ENCODE results near the gene MCUR1.
A peak's percentile ranks its signal among the peaks of the same experiment; 100 is the strongest.

Gene MCUR1

DNA sequence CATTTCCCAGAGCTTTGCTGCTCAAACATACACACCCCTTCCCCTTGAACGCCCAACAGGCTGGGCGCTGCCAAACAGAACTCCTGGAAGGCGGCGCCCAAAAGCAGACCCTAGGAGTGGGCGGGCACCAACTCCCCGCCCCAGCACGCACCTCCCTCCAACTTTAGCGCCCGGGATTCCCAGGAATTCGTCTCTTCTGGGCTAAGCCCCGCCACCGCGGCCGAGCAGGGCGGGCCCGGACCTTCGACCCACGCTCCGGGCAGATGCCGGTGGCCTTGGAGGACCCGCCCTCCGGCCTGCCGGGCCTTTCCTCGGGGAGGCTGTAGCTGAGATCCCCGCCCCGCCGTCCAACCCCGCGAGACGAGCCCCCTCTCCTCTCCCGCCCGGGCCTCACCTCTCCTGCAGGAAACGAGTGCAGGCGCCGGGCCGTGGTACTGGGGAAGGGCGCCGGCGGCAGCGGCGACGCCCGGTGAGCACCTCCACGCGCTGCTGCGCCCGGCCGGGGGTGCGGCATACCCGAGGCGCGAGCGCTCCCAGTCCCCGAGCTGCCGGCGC, 659 bp downstream of the MCUR1 start:
- no peaks in the 10 kb centered on the region for H3K27me3 ChIP-seq (ENCODE audit: low read depth)
- no peaks in the 10 kb centered on the region for H3K9me3 ChIP-seq
- peak overlapping the region; percentile 78 for H3K4me3 ChIP-seq
- in situ Hi-C loops (cut with MboI; ENCODE audit: low sequenced_read_pairs) = no loop called here
- no peaks in the 10 kb centered on the region for H3K36me3 ChIP-seq (replicated peaks)
- peak; percentile 86 to 94 for DNase-seq (ENCODE audit: low spot score in 2 of 2)
- peaks cover 5% of the 10 kb centered on the region; the same call in 1 of the 2 replicates for H3K4me1 ChIP-seq

DNA sequence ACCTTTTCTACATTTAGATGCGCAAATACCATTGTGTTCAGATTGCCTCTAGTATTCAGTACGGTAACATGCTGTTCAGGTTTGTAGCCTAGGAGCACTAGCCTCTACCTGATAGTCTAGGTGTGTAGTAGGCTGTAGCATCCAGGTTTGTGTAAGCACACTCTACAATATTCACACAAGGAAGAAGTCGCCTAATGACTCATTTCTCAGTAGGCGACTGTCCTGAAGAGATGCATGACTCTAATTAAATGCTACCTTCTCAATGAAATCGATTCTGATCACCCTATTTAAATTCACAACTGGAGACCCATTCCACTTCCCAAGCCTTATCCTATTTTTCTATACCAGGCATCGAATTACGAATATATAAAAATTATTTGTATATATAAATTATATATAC, 1.3 kb downstream of the MCUR1 start:
- H3K27me3 ChIP-seq (ENCODE audit: low read depth) = no peaks in the 10 kb centered on the region
- H3K36me3 ChIP-seq (replicated peaks) = no peaks in the 10 kb centered on the region
- in situ Hi-C loops (cut with MboI; ENCODE audit: low sequenced_read_pairs) = no loop called here
- DNase-seq (ENCODE audit: low spot score in 2 of 2) = no peak
- H3K9me3 ChIP-seq = no peaks in the 10 kb centered on the region
- peak overlapping the region; percentile 78 for H3K4me3 ChIP-seq
- H3K4me1 ChIP-seq = peaks cover 5% of the 10 kb centered on the region; the same call in 1 of the 2 replicates

DNA sequence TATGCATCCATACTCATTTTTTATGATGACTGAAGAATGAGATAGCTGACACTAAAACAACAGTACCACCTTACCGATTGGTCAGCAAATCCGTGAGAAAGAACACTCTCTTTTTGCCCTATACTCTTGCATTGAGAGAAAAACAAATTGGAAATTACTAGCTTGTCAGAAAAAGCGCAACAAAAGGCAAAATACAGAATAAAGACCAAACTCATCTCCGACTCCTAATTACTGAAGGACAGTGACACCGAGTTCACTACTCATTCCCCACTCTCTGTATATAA, 2.1 kb downstream of the MCUR1 start:
- peaks cover 5% of the 10 kb centered on the region; the same call in 1 of the 2 replicates for H3K4me1 ChIP-seq
- no peaks in the 10 kb centered on the region for H3K36me3 ChIP-seq (replicated peaks)
- H3K4me3 ChIP-seq = no peak overlapping the region
- no peak for DNase-seq (ENCODE audit: low spot score in 2 of 2)
- H3K27me3 ChIP-seq (ENCODE audit: low read depth) = no peaks in the 10 kb centered on the region
- in situ Hi-C loops (cut with MboI; ENCODE audit: low sequenced_read_pairs) = no loop called here
- no peaks in the 10 kb centered on the region for H3K9me3 ChIP-seq

DNA sequence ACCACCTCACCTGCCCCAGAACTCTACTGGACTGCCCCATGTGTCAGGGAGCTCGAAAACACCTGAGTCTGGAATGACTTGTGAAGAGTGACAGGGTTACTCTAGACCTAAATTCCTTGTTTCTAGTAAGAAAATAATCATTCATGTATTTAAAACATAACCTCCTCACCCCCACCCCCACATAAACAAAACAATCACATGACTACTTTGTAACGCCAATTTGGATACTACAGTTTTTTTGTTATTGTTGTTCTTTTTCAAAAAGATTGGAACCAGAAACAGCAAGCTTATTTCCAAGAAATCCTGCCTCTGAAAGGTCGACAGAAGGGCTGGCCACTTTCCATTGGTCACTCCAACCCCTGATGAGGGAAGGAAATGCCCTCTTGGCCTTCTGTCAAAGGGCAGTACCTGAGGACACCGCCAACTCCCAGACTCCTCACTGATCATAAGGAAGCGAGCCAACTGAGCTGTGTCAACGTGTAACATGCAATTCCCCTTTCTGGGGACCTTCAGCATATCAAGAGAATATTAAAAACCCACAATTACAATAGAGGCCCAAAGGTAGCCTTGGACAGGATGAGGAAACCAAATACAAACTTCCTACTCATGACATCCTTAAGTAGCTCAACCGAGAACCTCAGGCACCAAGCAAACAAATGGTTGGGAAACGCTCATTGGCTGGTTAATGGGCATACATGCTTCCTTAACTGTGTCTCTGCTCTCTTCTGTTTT, 2.6 kb downstream of the MCUR1 start:
- no peaks in the 10 kb centered on the region for H3K36me3 ChIP-seq (replicated peaks)
- H3K27me3 ChIP-seq (ENCODE audit: low read depth) = no peaks in the 10 kb centered on the region
- no peak for DNase-seq (ENCODE audit: low spot score in 2 of 2)
- in situ Hi-C loops (cut with MboI; ENCODE audit: low sequenced_read_pairs) = no loop called here
- H3K4me3 ChIP-seq = no peak overlapping the region
- H3K4me1 ChIP-seq = peaks cover 5% of the 10 kb centered on the region; the same call in 1 of the 2 replicates
- no peaks in the 10 kb centered on the region for H3K9me3 ChIP-seq

DNA sequence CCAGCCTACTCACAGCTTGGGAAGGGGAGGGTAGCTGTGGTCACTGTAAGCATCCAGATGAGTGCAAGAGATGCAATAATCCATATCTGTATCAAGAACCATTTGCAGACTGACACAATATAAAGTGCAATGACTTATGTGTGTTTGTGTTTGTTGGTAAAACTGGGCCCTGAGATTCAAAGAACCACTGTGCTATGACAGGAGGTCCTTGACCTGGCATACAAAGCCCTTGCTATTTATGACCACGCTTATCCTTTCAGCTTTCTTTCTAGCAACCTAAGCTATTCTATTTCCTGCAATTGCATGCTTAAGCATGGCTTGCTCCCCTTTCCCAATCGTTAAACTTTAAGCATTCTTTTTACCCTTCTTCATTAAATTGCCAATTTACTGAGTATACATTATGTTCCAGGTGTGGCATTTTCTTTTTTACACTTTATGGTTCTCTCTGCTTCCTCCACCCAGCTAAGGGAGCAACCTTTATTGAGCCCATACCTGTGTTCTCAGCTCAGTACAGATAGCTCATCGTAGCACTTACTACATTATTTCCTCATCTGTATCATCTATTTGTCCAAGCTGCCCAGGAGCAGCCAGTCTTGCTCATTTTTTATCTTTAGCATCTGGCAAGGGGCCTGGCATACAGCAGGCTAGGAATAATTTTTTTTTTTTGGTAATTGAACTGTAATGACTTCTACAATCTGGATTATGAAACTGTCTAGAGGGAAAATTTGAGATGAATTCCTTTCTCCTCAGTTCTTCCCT, 3.5 kb downstream of the MCUR1 start:
- peaks cover 5% of the 10 kb centered on the region; the same call in 1 of the 2 replicates for H3K4me1 ChIP-seq

DNA sequence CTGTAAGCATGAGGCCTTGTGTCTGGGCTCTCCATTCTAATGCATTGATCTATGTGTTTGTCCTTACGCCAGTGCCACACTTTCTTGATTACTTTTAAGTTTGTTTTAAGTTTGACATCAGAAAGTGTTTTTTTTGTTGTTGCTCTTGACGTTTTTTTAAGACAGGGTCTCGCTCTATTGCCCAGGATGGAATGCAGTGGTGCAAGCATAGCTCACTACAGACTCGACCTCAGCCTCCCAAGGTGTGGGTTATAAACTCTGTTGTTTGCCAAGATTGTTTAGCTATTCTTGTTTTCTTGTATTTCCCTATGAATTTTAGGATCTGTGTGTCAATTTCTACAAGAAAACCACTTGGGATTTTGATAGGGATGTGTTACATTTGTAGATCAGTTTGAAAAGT, 5.6 kb downstream of the MCUR1 start:
- H3K9me3 ChIP-seq = no peaks in the 10 kb centered on the region
- no peaks in the 10 kb centered on the region for H3K27me3 ChIP-seq (ENCODE audit: low read depth)
- no peak overlapping the region for H3K4me3 ChIP-seq
- DNase-seq (ENCODE audit: low spot score in 2 of 2) = no peak
- 0 out of 2 replicates have a peak, but pooled peaks cover 5% of the 10 kb centered on the region for H3K4me1 ChIP-seq
- in situ Hi-C loops (cut with MboI; ENCODE audit: low sequenced_read_pairs) = no loop called here
- no peaks in the 10 kb centered on the region for H3K36me3 ChIP-seq (replicated peaks)

More for the DNA sequence above, 3.5 kb downstream of the MCUR1 start:
- Histone ChIP-seq H3K36me3 (replicated peaks) (no peaks in the 10 kb centered on the region), H3K9me3 (no peaks in the 10 kb centered on the region), H3K4me3 (no peak overlapping the region), H3K27me3 (ENCODE audit: low read depth) (no peaks in the 10 kb centered on the region)
- DNase-seq (ENCODE audit: low spot score in 2 of 2) = no peak
- in situ Hi-C loops (cut with MboI; ENCODE audit: low sequenced_read_pairs) = no loop called here

DNA sequence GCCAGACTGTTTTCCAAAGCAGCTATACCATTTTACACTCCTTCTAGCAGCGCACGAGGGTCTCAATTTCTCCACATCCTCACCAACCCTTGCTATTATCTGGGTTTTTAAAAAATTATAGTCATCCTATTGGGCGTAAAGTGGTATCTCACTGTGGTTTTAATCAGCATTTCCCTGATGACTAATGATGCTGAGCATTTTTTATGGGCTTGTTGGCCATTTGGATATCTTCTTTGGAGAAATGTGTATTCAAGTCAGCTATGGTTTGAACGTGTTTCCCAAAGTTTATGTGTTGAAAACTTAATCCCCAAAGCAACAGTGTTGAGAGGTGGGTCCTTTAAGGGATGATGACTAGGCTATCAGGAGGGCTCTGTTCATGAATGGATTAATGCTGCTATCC, 6.7 kb downstream of the MCUR1 start:
- no peak overlapping the region for H3K4me3 ChIP-seq
- no peaks in the 10 kb centered on the region for H3K9me3 ChIP-seq
- DNase-seq (ENCODE audit: low spot score in 2 of 2) = no peak
- 0 out of 2 replicates have a peak, but pooled peaks cover under 1% of the 10 kb centered on the region for H3K4me1 ChIP-seq
- in situ Hi-C loops (cut with MboI; ENCODE audit: low sequenced_read_pairs) = no loop called here
- no peaks in the 10 kb centered on the region for H3K36me3 ChIP-seq (replicated peaks)
- H3K27me3 ChIP-seq (ENCODE audit: low read depth) = no peaks in the 10 kb centered on the region

DNA sequence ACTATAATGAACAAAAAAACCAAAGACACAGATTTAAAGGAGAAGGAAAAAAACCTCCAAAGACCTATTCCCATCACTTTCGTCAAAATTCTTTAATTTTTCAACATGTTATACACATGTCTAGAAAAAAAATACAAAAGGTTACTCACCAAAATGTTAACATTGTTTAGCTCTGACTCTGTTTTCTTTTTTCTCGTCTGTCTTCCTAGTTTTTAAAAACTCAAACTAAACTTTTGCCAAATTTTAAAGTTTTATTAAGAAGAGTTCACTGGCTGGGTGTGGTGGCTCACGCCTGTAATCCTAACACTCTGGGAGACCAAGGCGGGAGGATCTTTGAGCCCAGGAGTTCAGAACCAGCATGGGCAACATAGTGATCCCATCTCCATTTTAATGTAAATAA, 10.8 kb downstream of the MCUR1 start:
- DNase-seq (ENCODE audit: low spot score in 2 of 2) = no peak
- Histone ChIP-seq H3K4me1 (no peaks in the 10 kb centered on the region), H3K4me3 (no peak overlapping the region), H3K9me3 (no peaks in the 10 kb centered on the region), H3K36me3 (replicated peaks) (peaks cover 16% of the 10 kb centered on the region), H3K27me3 (ENCODE audit: low read depth) (no peaks in the 10 kb centered on the region)
- in situ Hi-C loops (cut with MboI; ENCODE audit: low sequenced_read_pairs) = no loop called here

DNA sequence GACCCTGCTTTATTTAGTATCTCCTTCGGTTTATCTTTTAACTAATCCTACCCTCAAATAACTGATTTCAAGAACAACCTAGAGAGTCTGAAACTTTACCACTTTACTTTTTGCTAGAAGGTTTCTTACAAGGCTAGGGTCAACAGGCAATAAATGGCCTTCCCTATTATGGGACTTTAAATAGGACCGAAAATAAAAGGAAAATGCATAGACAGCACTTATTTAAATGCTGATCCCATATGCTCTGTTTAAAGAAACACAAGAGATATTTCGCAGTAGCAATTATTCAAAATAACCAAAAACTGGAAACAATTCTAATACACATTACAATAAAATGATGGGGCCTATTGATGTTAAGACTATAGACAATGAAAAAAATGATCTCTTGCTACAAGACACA, 13.7 kb downstream of the MCUR1 start:
- Histone ChIP-seq H3K9me3 (no peaks in the 10 kb centered on the region), H3K36me3 (replicated peaks) (peaks cover 18% of the 10 kb centered on the region), H3K4me1 (no peaks in the 10 kb centered on the region), H3K4me3 (no peak overlapping the region), H3K27me3 (ENCODE audit: low read depth) (no peaks in the 10 kb centered on the region)
- no peak for DNase-seq (ENCODE audit: low spot score in 2 of 2)
- in situ Hi-C loops (cut with MboI; ENCODE audit: low sequenced_read_pairs) = no loop called here

DNA sequence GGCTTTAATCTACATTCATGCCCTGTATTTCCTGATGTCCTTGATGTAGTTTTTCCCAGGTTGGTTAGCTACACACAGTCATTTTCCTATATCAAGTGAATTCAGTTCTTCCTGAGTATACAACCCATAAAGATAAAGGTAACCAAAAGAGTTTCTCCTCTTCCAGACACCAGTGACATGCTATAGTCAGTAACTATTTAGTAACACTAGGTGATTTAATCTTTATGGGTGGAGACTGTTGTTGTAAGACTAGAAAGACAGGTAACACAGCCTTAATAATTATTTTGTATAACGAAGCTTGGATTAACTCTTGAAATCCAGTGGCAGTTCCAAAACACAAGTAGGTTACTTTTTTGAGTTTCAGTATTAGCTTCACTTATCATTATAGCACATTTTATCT, 17.6 kb downstream of the MCUR1 start:
- H3K9me3 ChIP-seq = no peaks in the 10 kb centered on the region
- no peak for DNase-seq (ENCODE audit: low spot score in 2 of 2)
- no peak overlapping the region for H3K4me3 ChIP-seq
- peaks cover 11% of the 10 kb centered on the region for H3K4me1 ChIP-seq
- in situ Hi-C loops (cut with MboI; ENCODE audit: low sequenced_read_pairs) = no loop called here
- H3K27me3 ChIP-seq (ENCODE audit: low read depth) = no peaks in the 10 kb centered on the region
- peaks cover 22% of the 10 kb centered on the region for H3K36me3 ChIP-seq (replicated peaks)

DNA sequence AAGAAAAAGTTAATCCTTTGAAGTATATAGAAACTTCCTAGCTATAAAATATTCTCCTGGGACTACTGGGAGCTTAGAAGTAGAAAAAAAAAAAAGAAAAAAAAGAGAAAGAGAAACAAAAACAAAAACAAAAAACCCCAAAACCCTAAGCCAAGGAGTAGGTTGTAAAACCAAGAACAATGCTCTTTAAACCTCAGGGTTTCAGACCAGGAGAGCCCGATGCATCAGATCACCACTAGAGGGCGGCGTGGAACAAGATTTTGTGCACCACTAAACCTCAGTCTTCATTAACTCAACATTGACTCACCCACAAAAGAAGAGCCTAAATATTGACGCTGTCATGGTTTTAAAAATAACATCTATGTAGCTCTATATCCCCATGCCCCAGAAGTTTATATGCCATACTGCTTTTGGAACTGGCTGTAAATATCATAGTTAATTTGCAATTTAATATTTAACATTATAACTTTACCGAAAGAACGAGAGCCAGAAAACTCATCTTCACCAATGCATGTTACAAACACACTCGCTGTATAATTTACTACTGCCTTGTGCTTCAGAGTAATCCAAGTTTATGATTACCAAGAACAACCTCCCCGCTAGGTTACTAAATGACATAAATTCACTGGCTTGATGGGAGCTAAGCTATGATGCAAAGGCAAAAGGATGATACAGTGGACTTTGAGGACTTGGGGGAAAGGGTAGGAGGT, 19.2 kb downstream of the MCUR1 start:
- DNase-seq (ENCODE audit: low spot score in 2 of 2) = peak; percentile 79 to 91
- Histone ChIP-seq H3K4me1 (peaks cover 11% of the 10 kb centered on the region), H3K4me3 (no peak overlapping the region), H3K27me3 (ENCODE audit: low read depth) (no peaks in the 10 kb centered on the region), H3K36me3 (replicated peaks) (peaks cover 12% of the 10 kb centered on the region), H3K9me3 (no peaks in the 10 kb centered on the region)
- in situ Hi-C loops (cut with MboI; ENCODE audit: low sequenced_read_pairs) = no loop called here

DNA sequence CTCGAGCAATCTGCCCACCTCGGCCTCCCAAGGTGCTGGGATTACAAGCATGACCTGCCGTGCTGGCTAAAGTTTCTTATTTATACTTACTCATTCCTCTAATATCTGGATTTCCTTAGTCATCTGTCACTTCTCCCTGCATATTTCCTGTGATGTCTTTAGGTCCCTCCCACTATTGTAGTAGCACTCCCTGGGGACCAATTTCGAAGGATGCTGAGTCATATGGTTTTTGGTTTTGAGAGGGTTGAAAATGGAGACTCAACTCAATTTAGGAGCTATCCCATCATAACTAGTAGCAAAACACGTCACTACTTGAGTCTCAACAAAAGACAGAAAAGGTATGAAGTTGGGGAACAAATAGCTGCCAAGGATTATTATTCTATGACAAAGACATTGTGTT, 20.2 kb downstream of the MCUR1 start:
- Histone ChIP-seq H3K27me3 (ENCODE audit: low read depth) (no peaks in the 10 kb centered on the region), H3K4me3 (no peak overlapping the region), H3K36me3 (replicated peaks) (peaks cover 12% of the 10 kb centered on the region), H3K9me3 (no peaks in the 10 kb centered on the region), H3K4me1 (peaks cover 20% of the 10 kb centered on the region)
- DNase-seq (ENCODE audit: low spot score in 2 of 2) = peak in 1 of 2 experiments; percentile 64
- in situ Hi-C loops (cut with MboI; ENCODE audit: low sequenced_read_pairs) = no loop called here

DNA sequence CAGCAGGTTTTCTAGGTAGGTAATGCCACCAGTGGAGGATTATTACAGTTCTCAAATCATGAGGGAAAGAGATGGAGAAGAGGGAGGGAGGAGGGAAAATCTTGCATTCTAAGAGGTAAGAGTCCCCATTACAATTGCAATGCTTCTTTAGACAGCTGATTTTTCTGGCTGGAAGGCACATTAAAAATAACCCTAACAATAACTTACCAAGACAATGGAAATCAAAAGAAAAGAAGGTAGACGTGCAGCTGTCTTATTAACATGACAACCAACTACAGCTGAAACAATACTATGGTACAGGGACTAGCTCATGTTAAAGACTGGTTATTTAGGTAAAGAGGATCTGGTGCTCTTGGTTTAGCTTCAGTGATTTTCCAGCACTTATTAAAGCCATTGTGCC, 24.6 kb downstream of the MCUR1 start:
- Histone ChIP-seq H3K36me3 (replicated peaks) (peaks cover 6% of the 10 kb centered on the region), H3K4me3 (no peak overlapping the region), H3K4me1 (peaks cover 22% of the 10 kb centered on the region), H3K27me3 (ENCODE audit: low read depth) (no peaks in the 10 kb centered on the region), H3K9me3 (no peaks in the 10 kb centered on the region)
- in situ Hi-C loops (cut with MboI; ENCODE audit: low sequenced_read_pairs) = no loop called here
- peak in 1 of 2 experiments; percentile 84 for DNase-seq (ENCODE audit: low spot score in 2 of 2)

DNA sequence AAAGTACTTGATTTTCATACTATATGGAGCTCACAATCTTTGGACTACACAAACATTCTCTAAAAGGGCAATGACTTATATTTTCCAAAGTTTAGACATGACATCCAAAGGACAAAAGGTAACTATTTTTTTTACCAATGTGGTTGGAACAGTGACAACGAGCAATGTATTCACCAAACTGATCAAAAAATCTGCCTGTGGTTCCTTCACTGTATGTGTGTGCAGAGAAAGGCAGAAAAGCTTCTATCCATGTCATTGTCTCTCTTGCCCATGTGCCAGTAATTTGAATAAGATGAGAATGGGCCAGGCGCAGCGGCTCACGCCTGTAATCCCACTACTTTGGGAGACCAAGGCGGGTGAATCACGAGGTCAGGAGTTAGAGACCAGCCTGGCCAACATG, 25.5 kb downstream of the MCUR1 start:
- H3K27me3 ChIP-seq (ENCODE audit: low read depth) = no peaks in the 10 kb centered on the region
- H3K36me3 ChIP-seq (replicated peaks) = peaks cover 6% of the 10 kb centered on the region
- peaks cover 15% of the 10 kb centered on the region for H3K4me1 ChIP-seq
- DNase-seq (ENCODE audit: low spot score in 2 of 2) = no peak
- H3K4me3 ChIP-seq = no peak overlapping the region
- H3K9me3 ChIP-seq = no peaks in the 10 kb centered on the region
- in situ Hi-C loops (cut with MboI; ENCODE audit: low sequenced_read_pairs) = no loop called here
